GM18526 (cell line): ENCODE data around the gene SCN8A.

Source experiments
- POLR2A ChIP-seq: IDR thresholded peaks from 3 replicates; pipeline ENCODE4 v1.6.1; 2011; ENCODE audit not compliant: insufficient read length; ENCODE audit errors: extremely low read depth

The SCN8A gene

GRCh38 chr12:51647647-51648046 lies 56.6 kb downstream of the SCN8A start:
- no peak for TF ChIP-seq POLR2A

- TF ChIP-seq POLR2A, result no peak
These were observed 62.4 kb downstream of the SCN8A start for GRCh38 chr12:51653431-51653830.

- no peak for TF ChIP-seq POLR2A
These were observed 70.2 kb downstream of the SCN8A start for GRCh38 chr12:51661199-51661598.

DNA sequence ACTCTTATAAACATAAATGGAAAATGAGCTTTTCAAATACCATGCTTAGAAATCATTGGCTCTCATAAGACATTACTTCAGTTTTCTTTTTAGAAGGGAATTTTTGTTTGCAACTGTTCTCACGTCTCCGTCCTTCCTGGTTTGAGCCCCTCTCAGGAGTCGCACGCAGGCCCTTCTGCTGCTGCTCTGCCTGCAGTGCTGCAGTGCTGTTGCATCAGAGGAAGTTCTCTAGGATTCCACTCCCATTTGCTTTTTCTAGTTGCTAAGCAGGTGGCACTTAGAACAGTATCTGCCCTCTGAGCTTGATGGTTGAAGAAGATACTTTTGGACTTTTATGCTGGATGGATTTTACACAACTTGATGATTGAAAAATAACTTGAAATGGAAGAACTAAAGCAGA lies 70.8 kb downstream of the SCN8A start:
- TF ChIP-seq POLR2A, result no peak

DNA sequence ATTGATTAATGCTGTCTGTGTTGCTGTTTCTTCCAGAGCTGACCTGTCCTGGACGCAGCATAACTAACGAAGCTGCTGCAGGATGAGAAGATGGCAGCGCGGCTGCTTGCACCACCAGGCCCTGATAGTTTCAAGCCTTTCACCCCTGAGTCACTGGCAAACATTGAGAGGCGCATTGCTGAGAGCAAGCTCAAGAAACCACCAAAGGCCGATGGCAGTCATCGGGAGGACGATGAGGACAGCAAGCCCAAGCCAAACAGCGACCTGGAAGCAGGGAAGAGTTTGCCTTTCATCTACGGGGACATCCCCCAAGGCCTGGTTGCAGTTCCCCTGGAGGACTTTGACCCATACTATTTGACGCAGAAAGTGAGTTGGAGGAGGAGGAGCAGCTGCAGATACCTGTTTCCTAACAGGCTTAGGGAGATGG lies 71.7 kb downstream of the SCN8A start:
- TF ChIP-seq POLR2A, result no peak

- TF ChIP-seq POLR2A, result no peak
These were observed 72.4 kb downstream of the SCN8A start for GRCh38 chr12:51663390-51663789.

- TF ChIP-seq POLR2A, result no peak
These were observed 75.7 kb downstream of the SCN8A start for GRCh38 chr12:51666696-51667095.

GRCh38 chr12:51667269-51667668 lies 76.2 kb downstream of the SCN8A start:
- TF ChIP-seq POLR2A, result no peak

DNA sequence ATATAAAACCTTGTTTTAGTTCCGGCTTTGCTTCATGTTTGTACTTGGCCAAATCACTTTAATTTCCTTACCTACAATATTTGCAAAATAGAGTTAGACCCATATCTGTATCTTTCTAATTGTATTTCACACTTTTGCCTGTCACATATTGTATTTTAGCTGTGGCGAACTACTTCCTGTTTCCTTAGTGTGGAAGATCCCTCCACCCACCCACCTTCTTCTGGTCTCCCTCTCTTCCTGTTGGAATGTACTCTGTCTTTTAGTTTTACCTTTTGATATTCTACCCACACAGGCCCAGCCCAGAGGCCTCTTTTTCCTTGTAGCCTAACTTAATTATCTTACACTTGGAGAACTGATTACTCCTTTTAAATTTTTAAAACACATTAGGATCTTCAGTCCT lies 78.2 kb downstream of the SCN8A start:
- no peak for TF ChIP-seq POLR2A

GRCh38 chr12:51669996-51670395 lies 79.0 kb downstream of the SCN8A start:
- no peak for TF ChIP-seq POLR2A

- no peak for TF ChIP-seq POLR2A
These were observed 81.3 kb downstream of the SCN8A start for GRCh38 chr12:51672334-51672733.

GRCh38 chr12:51675071-51675803 lies 84.2 kb downstream of the SCN8A start:
- TF ChIP-seq POLR2A, result no peak

GRCh38 chr12:51676875-51677274 lies 85.8 kb downstream of the SCN8A start:
- no peak for TF ChIP-seq POLR2A

DNA sequence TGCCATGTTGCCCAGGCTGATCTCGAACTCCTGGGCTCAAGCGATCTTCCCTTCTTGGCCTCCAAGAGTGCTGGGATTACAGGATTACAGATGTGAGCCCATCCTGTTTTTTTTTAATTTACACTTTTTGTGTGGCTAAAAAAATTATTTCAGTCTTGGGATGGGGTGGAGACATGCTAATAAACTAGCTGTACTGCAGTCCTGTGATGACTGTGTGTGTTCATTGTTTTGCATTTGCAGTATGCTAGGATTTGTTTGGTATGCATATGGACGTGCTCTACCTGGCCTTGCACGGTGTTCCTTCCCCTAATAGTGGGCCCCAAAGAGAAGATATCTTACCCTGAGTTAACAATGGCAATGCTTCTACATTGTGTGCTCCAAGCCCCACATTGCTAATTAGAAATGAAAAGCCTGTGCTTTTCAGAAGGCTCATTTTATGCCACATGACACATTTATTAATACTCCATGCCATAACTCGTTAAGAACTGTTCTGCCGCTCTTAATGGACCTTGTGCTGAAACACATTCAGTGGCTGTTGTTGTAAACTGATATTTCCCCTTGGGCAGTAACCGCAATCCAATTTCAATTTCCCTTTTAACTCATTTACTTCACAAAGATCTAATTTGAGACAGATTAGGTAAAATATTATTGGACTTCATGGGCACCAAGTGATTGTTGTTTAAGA lies 86.4 kb downstream of the SCN8A start:
- no peak for TF ChIP-seq POLR2A

- TF ChIP-seq POLR2A, result no peak
These were observed 87.2 kb downstream of the SCN8A start for GRCh38 chr12:51678086-51678724.

- TF ChIP-seq POLR2A, result no peak
These were observed 91.9 kb downstream of the SCN8A start for GRCh38 chr12:51682981-51683380.

DNA sequence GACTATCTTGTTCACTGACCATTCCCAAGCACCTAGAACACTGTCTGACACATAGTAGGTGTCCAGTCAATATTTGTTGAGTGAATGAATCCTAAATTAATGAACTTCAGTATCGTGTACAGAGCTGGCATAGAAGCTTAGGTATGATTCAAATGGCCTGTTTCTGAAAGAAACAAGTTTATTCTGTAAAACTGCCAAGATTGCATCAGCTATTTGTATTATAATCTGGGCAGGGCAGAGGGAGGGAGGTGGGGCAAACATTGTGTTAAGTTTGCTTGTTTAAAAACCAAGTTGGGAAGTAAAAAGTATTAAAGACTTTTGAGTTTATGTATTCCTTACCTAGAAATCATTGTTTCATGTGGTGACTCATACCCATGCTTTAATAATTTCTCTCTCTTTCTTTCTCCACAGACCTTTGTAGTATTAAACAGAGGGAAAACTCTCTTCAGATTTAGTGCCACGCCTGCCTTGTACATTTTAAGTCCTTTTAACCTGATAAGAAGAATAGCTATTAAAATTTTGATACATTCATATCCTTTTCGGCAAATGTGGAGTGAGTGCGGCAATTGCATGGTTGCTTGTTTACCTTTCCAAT lies 92.8 kb downstream of the SCN8A start:
- TF ChIP-seq POLR2A, result no peak

DNA sequence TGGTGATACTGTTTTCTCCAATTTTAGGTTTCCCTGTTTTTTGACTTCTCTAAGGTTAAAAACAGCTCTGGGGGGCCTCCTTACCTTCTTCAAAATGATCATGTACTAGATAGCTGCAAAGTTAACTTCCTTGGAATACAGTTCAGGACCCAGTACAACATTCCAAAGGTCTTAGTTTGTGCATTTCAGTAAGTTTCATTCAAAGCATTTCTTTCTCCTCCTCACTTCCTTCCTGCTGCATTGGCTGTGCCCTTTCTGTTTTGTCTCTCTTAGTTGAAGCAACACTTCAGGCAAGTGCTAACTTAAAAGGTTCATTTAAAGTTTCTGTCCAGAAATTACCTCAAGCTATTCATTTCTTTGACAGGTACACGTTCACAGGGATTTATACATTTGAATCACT lies 95.7 kb downstream of the SCN8A start:
- no peak for TF ChIP-seq POLR2A
